ENCODE results near the gene C1QL2.

- TF ChIP-seq CTCF (IDR thresholded peaks at IDR 0.05), result no peak
- no peak for TF ChIP-seq ZFX (IDR thresholded peaks at IDR 0.05; ENCODE audit: borderline replicate concordance)
These were observed 46.3 kb downstream of the C1QL2 start for GRCh38 chr2:119112230-119112629.

All from 22Rv1 (cell line).